Caco-2 (cell line): Measurements from ENCODE around the gene TICAM2. TPM values are rescaled to one million over a fixed set of nuclear protein-coding genes. Genes with fewer than 3 reads are reported as not detected.

ENCODE experiments used
- BruUV-seq: library from RNA; stranded (reverse); fragments of 400-500 nt; replicated peaks from 2 replicates; lab custom pipeline; 2021; lab: Mats Ljungman, UMichigan
- CTCF ChIA-PET: fragments of 300-600 bp; sonication (Branson Sonifier 250); formaldehyde crosslinking; loops from one replicate; lab custom pipeline; 2022; ENCODE audit warnings: antibody characterized with exemption; lab: Charles Lee
- POLR2A ChIA-PET: fragments of 300-600 bp; sonication (Branson Sonifier 250); formaldehyde crosslinking; loops from one replicate; lab custom pipeline; 2022; ENCODE audit warnings: antibody characterized with exemption; lab: Charles Lee
- DNase-seq, 2 experiments: peaks; one replicate each; pipeline versions ENCODE4 v3.0.0 to v3.0.0-alpha.2; 2020 to 2022
- H3K27me3 ChIP-seq: replicated peaks from 2 replicates; pipeline ENCODE4 v1.6.0; 2011; ENCODE audit warnings: low read length; ENCODE audit not compliant: control insufficient read depth, insufficient read depth
- H3K36me3 ChIP-seq: 2 replicates; pipeline ENCODE4 v1.5.1; 2011; ENCODE audit warnings: low read length; ENCODE audit not compliant: control insufficient read depth, insufficient read depth
- H3K4me1 ChIP-seq: fragments of 250-450 bp; sonication (Bioruptor Pico); 2 replicates; pipeline ENCODE4 v1.5.1; 2020; ENCODE audit warnings: mild to moderate bottlenecking
- H3K4me3 ChIP-seq: 2 replicates; pipeline ENCODE4 v1.5.1; 2011; ENCODE audit warnings: low read depth, mild to moderate bottlenecking, control low read depth, low read length
- H3K9me3 ChIP-seq: fragments of 250-450 bp; sonication (Bioruptor Pico); 2 replicates; pipeline ENCODE4 v1.5.1; 2020; ENCODE audit warnings: mild to moderate bottlenecking, moderate library complexity
- H3K27ac Mint-ChIP-seq: one replicate; pipeline ENCODE4 v1.8.0; 2022; ENCODE audit warnings: mixed read lengths; ENCODE audit not compliant: unreplicated experiment
- H3K27me3 Mint-ChIP-seq: one replicate; pipeline ENCODE4 v1.8.0; 2022; ENCODE audit warnings: mixed read lengths; ENCODE audit not compliant: insufficient read depth, unreplicated experiment
- H3K36me3 Mint-ChIP-seq: one replicate; pipeline ENCODE4 v1.8.0; 2022; ENCODE audit warnings: mild to moderate bottlenecking, mixed read lengths; ENCODE audit not compliant: insufficient read depth, unreplicated experiment
- H3K4me1 Mint-ChIP-seq: one replicate; pipeline ENCODE4 v1.8.0; 2022; ENCODE audit warnings: low read depth, mixed read lengths; ENCODE audit not compliant: unreplicated experiment
- H3K4me3 Mint-ChIP-seq: one replicate; pipeline ENCODE4 v1.8.0; 2022; ENCODE audit warnings: mild to moderate bottlenecking, moderate library complexity, mixed read lengths; ENCODE audit not compliant: unreplicated experiment
- H3K9me3 Mint-ChIP-seq: one replicate; pipeline ENCODE4 v1.8.0; 2022; ENCODE audit warnings: mixed read lengths; ENCODE audit not compliant: unreplicated experiment
- CTCF ChIP-seq, 2 experiments: fragments of 200-600 bp in 1 of 2; IDR thresholded peaks; 1 replicate in 1 of 2; 2 replicates in 1 of 2; pipeline versions ENCODE4 v1.5.1 to v1.8.0; 2011 to 2022; ENCODE audit warnings: antibody characterized with exemption in 1 of 2, control low read depth in 1 of 2, inconsistent platforms in 1 of 2, low read depth in 1 of 2, low read length in 1 of 2, mild to moderate bottlenecking in 1 of 2, moderate library complexity in 1 of 2; ENCODE audit not compliant: insufficient read depth in 1 of 2, severe bottlenecking in 1 of 2, unreplicated experiment in 1 of 2
- intact Hi-C: fragments of 100-400 bp; cut with micrococcal nuclease; formaldehyde crosslinking; loops from one replicate; pipeline ENCODE4 v1.10.0; 2022; ENCODE audit not compliant: unreplicated experiment
- total RNA-seq: library from RNA; stranded (reverse); gene quantifications from 2 replicates; pipeline ENCODE4 v1.2.3, GENCODE V29; 2022

TICAM2 gene
- total RNA-seq, 1 experiment from 2014 or later, result 0.91 TPM

- Histone ChIP-seq H3K36me3 (no peaks in the 10 kb centered on the region; the same call in 1 of the 2 replicates), H3K27me3 (no peaks in the 10 kb centered on the region), H3K4me1 (no peaks in the 10 kb centered on the region), H3K9me3 (no peaks in the 10 kb centered on the region), H3K4me3 (no peak overlapping the region)
- BruUV-seq, result no TSS peak
- DNase-seq, result no peak
- no peak overlapping the region for H3K4me3 Mint-ChIP-seq
- TF ChIP-seq CTCF (IDR thresholded peaks at IDR 0.05; ENCODE audit: insufficient read depth in 1 of 2, low read depth in 1 of 2, low read length in 1 of 2, severe bottlenecking in 1 of 2, unreplicated experiment in 1 of 2), result no peak
- intact Hi-C loops, result no loop called here
- peaks cover 43% of the 10 kb centered on the region for H3K36me3 Mint-ChIP-seq
- H3K9me3 Mint-ChIP-seq, result no peaks in the 10 kb centered on the region
- H3K27me3 Mint-ChIP-seq, result no peaks in the 10 kb centered on the region
- CTCF ChIA-PET, result interaction anchor here (0.6 kb wide), 1 partner anchor 9 kb away, joined by 3 read pairs; no protein-coding TSS in a partner anchor
- POLR2A ChIA-PET, result no interaction called here
- H3K27ac Mint-ChIP-seq, result no peak overlapping the region
- no peaks in the 10 kb centered on the region for H3K4me1 Mint-ChIP-seq
Observed at GRCh38 chr5:115616472-115616871, 14.2 kb upstream of the TICAM2 start.

- CTCF ChIA-PET, result interaction anchor here (0.6 kb wide), 1 partner anchor 22 kb away, joined by 3 read pairs; no protein-coding TSS in a partner anchor
- H3K36me3 ChIP-seq, result no peaks in the 10 kb centered on the region
- DNase-seq, result no peak
- H3K4me3 ChIP-seq, result no peak overlapping the region
- Mint-ChIP-seq H3K9me3 (no peaks in the 10 kb centered on the region), H3K4me1 (no peaks in the 10 kb centered on the region), H3K27me3 (no peaks in the 10 kb centered on the region), H3K27ac (no peak overlapping the region), H3K36me3 (peaks cover 22% of the 10 kb centered on the region), H3K4me3 (no peak overlapping the region)
- H3K9me3 ChIP-seq, result no peaks in the 10 kb centered on the region
- intact Hi-C loops, result no loop called here
- no peaks in the 10 kb centered on the region for H3K27me3 ChIP-seq
- no TSS peak for BruUV-seq
- no peaks in the 10 kb centered on the region for H3K4me1 ChIP-seq
- POLR2A ChIA-PET, result no interaction called here
- TF ChIP-seq CTCF (IDR thresholded peaks at IDR 0.05; ENCODE audit: insufficient read depth in 1 of 2, low read depth in 1 of 2, low read length in 1 of 2, severe bottlenecking in 1 of 2, unreplicated experiment in 1 of 2), result no peak
Observed at GRCh38 chr5:115611873-115612272, 9.6 kb upstream of the TICAM2 start.

- Histone ChIP-seq H3K36me3 (no peaks in the 10 kb centered on the region), H3K27me3 (no peaks in the 10 kb centered on the region), H3K4me1 (no peaks in the 10 kb centered on the region), H3K4me3 (no peak overlapping the region), H3K9me3 (no peaks in the 10 kb centered on the region)
- CTCF ChIA-PET, result no interaction called here
- intact Hi-C loops, result no loop called here
- POLR2A ChIA-PET, result no interaction called here
- Mint-ChIP-seq H3K4me3 (no peak overlapping the region), H3K4me1 (no peaks in the 10 kb centered on the region), H3K27me3 (no peaks in the 10 kb centered on the region), H3K36me3 (peaks cover 22% of the 10 kb centered on the region), H3K27ac (no peak overlapping the region), H3K9me3 (no peaks in the 10 kb centered on the region)
- BruUV-seq, result no TSS peak
- DNase-seq, result no peak
- TF ChIP-seq CTCF (IDR thresholded peaks at IDR 0.05; ENCODE audit: insufficient read depth in 1 of 2, low read depth in 1 of 2, low read length in 1 of 2, severe bottlenecking in 1 of 2, unreplicated experiment in 1 of 2), result no peak
Observed at GRCh38 chr5:115607935-115608334, 5.7 kb upstream of the TICAM2 start.
